Middle frontal gyrus (tissue), 1 donor: Measurements from ENCODE around the gene SH3D19.
A peak's percentile ranks its signal among the peaks of the same experiment; 100 is the strongest.
"Not testable (repeated sequence)": the region's sequence is repeated elsewhere in the genome, so short reads cannot be mapped to it uniquely, and the experiment has no call there.

Source experiments
- DNase-seq: peaks from one replicate; pipeline ENCODE4 v3.0.0-alpha.2; 2015; ENCODE audit warnings: low spot score; ENCODE audit errors: extremely low spot score

The SH3D19 gene

GRCh38 chr4:151158979-151159378 is 166.4 kb downstream of the SH3D19 start:
- no peak for DNase-seq

GRCh38 chr4:151157543-151157942 is 167.9 kb downstream of the SH3D19 start:
- no peak for DNase-seq

- DNase-seq = no peak
Measured at GRCh38 chr4:151153585-151153984, 171.8 kb downstream of the SH3D19 start.

GRCh38 chr4:151152028-151152427 is 173.4 kb downstream of the SH3D19 start:
- no peak for DNase-seq

GRCh38 chr4:151150821-151151580 is 174.4 kb downstream of the SH3D19 start:
- DNase-seq = no peak

- no peak for DNase-seq
Measured at GRCh38 chr4:151148261-151148660, 177.1 kb downstream of the SH3D19 start.

- no peak for DNase-seq
Measured at GRCh38 chr4:151147000-151147399, 178.4 kb downstream of the SH3D19 start.

GRCh38 chr4:151144329-151145072 is 180.9 kb downstream of the SH3D19 start:
- DNase-seq = no peak

GRCh38 chr4:151143811-151144210 is 181.6 kb downstream of the SH3D19 start:
- no peak for DNase-seq

- DNase-seq = no peak
Measured at GRCh38 chr4:151143162-151143561, 182.2 kb downstream of the SH3D19 start.

- DNase-seq = no peak
Measured at GRCh38 chr4:151142758-151143157, 182.6 kb downstream of the SH3D19 start.

GRCh38 chr4:151139814-151140213 is 185.6 kb downstream of the SH3D19 start:
- DNase-seq = no peak

GRCh38 chr4:151136048-151136447 is 189.4 kb downstream of the SH3D19 start:
- DNase-seq = not testable (repeated sequence)

- DNase-seq = no peak
Measured at GRCh38 chr4:151133311-151133710, 192.1 kb downstream of the SH3D19 start.

- no peak for DNase-seq
Measured at GRCh38 chr4:151129796-151130195, 195.6 kb downstream of the SH3D19 start.

- DNase-seq = peak; percentile 71
Measured at GRCh38 chr4:151117371-151117962, 207.9 kb downstream of the SH3D19 start.

- DNase-seq = no peak
Measured at GRCh38 chr4:151114986-151115385, 210.4 kb downstream of the SH3D19 start.

GRCh38 chr4:151114338-151114737 is 211.1 kb downstream of the SH3D19 start:
- DNase-seq = no peak

- no peak for DNase-seq
Measured at GRCh38 chr4:151110236-151110635, 215.2 kb downstream of the SH3D19 start.

GRCh38 chr4:151107063-151107462 is 218.3 kb downstream of the SH3D19 start:
- no peak for DNase-seq

GRCh38 chr4:151105454-151106032 is 219.9 kb downstream of the SH3D19 start:
- no peak for DNase-seq

GRCh38 chr4:151104621-151105020 is 220.8 kb downstream of the SH3D19 start:
- no peak for DNase-seq
